Nephron (organoid): ENCODE measurements around the gene IFRD2.
A peak's percentile ranks its signal among the peaks of the same experiment; 100 is the strongest.

Source experiments
- H3K27ac Mint-ChIP-seq, 3 experiments: 2 replicates each; pipeline ENCODE4 v1.8.0; 2020; ENCODE audit warnings: mixed read lengths in 3 of 3, mild to moderate bottlenecking in 2 of 3, moderate library complexity in 1 of 3
- H3K27me3 Mint-ChIP-seq: 2 replicates; pipeline ENCODE4 v1.8.0; 2021; ENCODE audit warnings: low read depth, mild to moderate bottlenecking, moderate library complexity, mixed read lengths
- H3K36me3 Mint-ChIP-seq: 2 replicates; pipeline ENCODE4 v1.8.0; 2020; ENCODE audit warnings: low read depth, mixed read lengths
- H3K4me1 Mint-ChIP-seq: 2 replicates; pipeline ENCODE4 v1.8.0; 2020; ENCODE audit warnings: mixed read lengths
- H3K4me3 Mint-ChIP-seq, 3 experiments: 2 replicates each; pipeline ENCODE4 v1.8.0; 2020; ENCODE audit warnings: mild to moderate bottlenecking in 3 of 3, mixed read lengths in 3 of 3, moderate library complexity in 2 of 3
- H3K9me3 Mint-ChIP-seq: 2 replicates; pipeline ENCODE4 v1.8.0; 2020; ENCODE audit warnings: mixed read lengths
- CTCF ChIP-seq, 3 experiments: fragments of 200-600 bp; sonication (generic); IDR thresholded peaks; one replicate each; pipeline ENCODE4 v1.5.0; 2021; ENCODE audit warnings: antibody characterized with exemption in 3 of 3; ENCODE audit not compliant: unreplicated experiment in 3 of 3

IFRD2 gene

GRCh38 chr3:50300681-50301254 lies 8.5 kb upstream of the IFRD2 start:
- Mint-ChIP-seq H3K4me1 (peaks cover 16% of the 10 kb centered on the region), H3K36me3 (peaks cover 5% of the 10 kb centered on the region), H3K4me3 (peak overlapping the region; percentile 91 to 99 (median 97)), H3K9me3 (no peaks in the 10 kb centered on the region), H3K27me3 (no peaks in the 10 kb centered on the region), H3K27ac (peak overlapping the region; percentile 81 to 96 (median 90))
- TF ChIP-seq CTCF (IDR thresholded peaks at IDR 0.05; ENCODE audit: unreplicated experiment in 3 of 3) = no peak

DNA sequence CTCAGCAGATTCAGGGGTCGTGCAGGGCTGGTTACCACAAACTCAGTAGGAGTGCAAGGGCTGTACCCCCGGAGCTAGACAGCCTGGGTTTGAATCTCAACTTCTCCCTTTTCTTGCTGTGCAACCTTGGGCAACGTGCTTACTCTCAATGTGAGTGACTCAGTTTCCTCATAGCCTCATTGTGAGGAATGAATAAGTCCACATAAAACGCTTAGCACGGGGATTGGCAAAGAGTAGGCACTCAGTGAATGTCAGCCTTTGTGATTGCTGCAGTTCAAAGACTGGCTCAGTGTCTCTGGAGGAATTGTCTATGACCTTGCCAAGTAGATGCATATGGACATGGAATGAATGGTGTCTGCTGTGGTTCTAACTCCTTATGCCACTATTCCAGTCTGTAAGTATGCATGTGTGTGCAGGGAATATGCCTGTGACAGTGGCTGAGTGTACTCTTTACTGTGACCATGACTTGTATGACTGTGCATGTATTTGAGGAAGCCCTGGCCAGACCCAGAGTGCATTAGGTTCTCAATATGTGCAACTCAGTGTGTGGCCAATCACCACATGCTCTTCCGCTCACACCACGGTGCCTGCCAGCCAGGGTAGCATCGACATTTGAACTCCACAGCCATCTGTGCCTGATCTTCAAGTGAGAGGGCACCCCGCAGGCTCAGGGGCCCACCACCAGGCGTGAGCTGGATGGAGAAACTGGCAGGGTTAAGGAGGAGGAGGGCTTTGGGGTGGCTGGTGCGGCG lies 7.9 kb upstream of the IFRD2 start:
- H3K4me3 Mint-ChIP-seq = peak overlapping the region; percentile 91 to 99 (median 97)
- no peaks in the 10 kb centered on the region for H3K9me3 Mint-ChIP-seq
- H3K36me3 Mint-ChIP-seq = peaks cover 4% of the 10 kb centered on the region
- no peak for TF ChIP-seq CTCF (IDR thresholded peaks at IDR 0.05; ENCODE audit: unreplicated experiment in 3 of 3)
- peak overlapping the region; percentile 81 to 96 (median 90) for H3K27ac Mint-ChIP-seq
- H3K27me3 Mint-ChIP-seq = no peaks in the 10 kb centered on the region
- peaks cover 16% of the 10 kb centered on the region for H3K4me1 Mint-ChIP-seq

GRCh38 chr3:50299638-50299928 lies 7.4 kb upstream of the IFRD2 start:
- Mint-ChIP-seq H3K36me3 (peaks cover under 1% of the 10 kb centered on the region), H3K27ac (peak overlapping the region; percentile 81 to 96 (median 90)), H3K4me1 (peaks cover 16% of the 10 kb centered on the region), H3K9me3 (no peaks in the 10 kb centered on the region), H3K27me3 (no peaks in the 10 kb centered on the region), H3K4me3 (peak overlapping the region; percentile 91 to 99 (median 97))
- no peak for TF ChIP-seq CTCF (IDR thresholded peaks at IDR 0.05; ENCODE audit: unreplicated experiment in 3 of 3)

GRCh38 chr3:50298836-50299637 lies 6.8 kb upstream of the IFRD2 start, which contains the start of the genes HYAL3 and NAA80:
Gene HYAL3, minus strand, starts transcription at chr3:50299405. Its CDS starts 3,803 bp downstream, at chr3:50295602.
Gene NAA80, minus strand, starts transcription at chr3:50299405. Its CDS starts 1,942 bp downstream, at chr3:50297463.
- Mint-ChIP-seq H3K9me3 (no peaks in the 10 kb centered on the region), H3K4me1 (peaks cover 16% of the 10 kb centered on the region), H3K36me3 (no peaks in the 10 kb centered on the region), H3K27me3 (no peaks in the 10 kb centered on the region), H3K4me3 (peak within 1 kb of the TSS; percentile 91 to 99 (median 97)), H3K27ac (peak within 1 kb of the TSS; percentile 81 to 96 (median 90))
- peak; percentile 14 to 41 (median 36) for TF ChIP-seq CTCF (IDR thresholded peaks at IDR 0.05; ENCODE audit: unreplicated experiment in 3 of 3)

GRCh38 chr3:50297896-50298725 lies 5.9 kb upstream of the IFRD2 start:
- Mint-ChIP-seq H3K27ac (peak overlapping the region in 1 of 3 experiments; percentile 41), H3K36me3 (no peaks in the 10 kb centered on the region), H3K4me1 (peaks cover 16% of the 10 kb centered on the region), H3K27me3 (no peaks in the 10 kb centered on the region), H3K9me3 (no peaks in the 10 kb centered on the region), H3K4me3 (peak overlapping the region; percentile 91 to 99 (median 97))
- no peak for TF ChIP-seq CTCF (IDR thresholded peaks at IDR 0.05; ENCODE audit: unreplicated experiment in 3 of 3)
